ENCODE measurements around the gene TMEM161B. TPM values are rescaled to one million over a fixed set of nuclear protein-coding genes. Genes with fewer than 3 reads are reported as not detected.
A peak's percentile ranks its signal among the peaks of the same experiment; 100 is the strongest.

TMEM161B gene
- total and polyA plus RNA-seq, 2 of the 13 experiments (the other 11 are each of a cell fraction or from before 2014, with no cell fraction given): 15.0 to 22.1 TPM

DNA sequence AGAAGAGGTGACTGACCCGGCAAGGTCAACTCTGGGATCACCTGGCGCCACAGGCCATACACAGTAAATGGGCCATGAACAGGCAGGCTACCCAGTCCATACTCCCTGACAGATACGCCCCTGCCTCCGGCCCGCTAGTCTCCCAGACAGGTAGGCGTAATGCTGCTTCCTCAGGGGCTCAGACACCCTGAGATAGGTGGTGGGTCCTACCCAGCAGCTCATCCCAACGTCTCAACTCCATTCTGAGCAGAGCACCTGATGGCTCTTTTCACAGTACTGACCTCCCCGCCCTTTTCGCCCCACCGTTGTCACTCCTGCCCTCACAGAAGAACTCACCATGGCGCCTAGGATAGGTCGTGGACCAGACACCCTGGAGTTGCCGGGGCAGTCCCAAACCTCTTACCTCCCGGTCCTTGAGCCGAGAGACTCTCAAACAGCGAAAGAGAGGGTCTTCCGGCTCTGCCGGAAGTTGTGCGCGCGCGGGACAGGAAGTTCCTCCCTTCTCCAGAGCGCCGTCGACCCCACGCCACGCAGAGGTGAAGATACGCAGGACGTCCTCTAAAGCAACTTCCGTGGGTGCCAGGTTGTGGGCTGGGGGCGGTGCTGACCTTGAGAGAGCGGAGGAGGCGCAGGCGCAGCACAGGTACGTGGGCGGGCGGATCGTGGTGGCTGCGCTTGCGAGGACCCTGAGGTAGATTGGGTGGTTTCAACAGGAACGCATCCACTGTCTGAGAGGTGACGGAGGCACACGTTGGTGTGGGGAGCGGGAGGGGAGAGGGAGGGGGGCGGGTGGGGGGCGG, at the start of gene TMEM161B (continued):
- TF ChIP-seq PRDM4 (CRISPR knock-in tag; IDR thresholded peaks at IDR 0.05; ENCODE audit: borderline replicate concordance): no peak
- no peak for TF ChIP-seq KIAA2018 (CRISPR knock-in tag; IDR thresholded peaks at IDR 0.05; ENCODE audit: borderline replicate concordance)
- TF ChIP-seq ZFYVE20 (CRISPR knock-in tag; IDR thresholded peaks at IDR 0.05; ENCODE audit: borderline replicate concordance, low read depth): 0 out of 2 replicates have a peak, but pooled peaks have one; percentile 24
- no peak for TF ChIP-seq ZC3H4 (CRISPR knock-in tag; IDR thresholded peaks at IDR 0.05; ENCODE audit: borderline replicate concordance)
- TF ChIP-seq CREM (IDR thresholded peaks at IDR 0.05): peak; percentile 82
- no peak for TF ChIP-seq CREM (CRISPR knock-in tag; IDR thresholded peaks at IDR 0.05)
- no peak; the same call in 1 of the 2 replicates for TF ChIP-seq MAZ (IDR thresholded peaks at IDR 0.05; ENCODE audit: borderline replicate concordance, low read depth, low read length)
- TF ChIP-seq MAZ (CRISPR knock-in tag; IDR thresholded peaks at IDR 0.05; ENCODE audit: low read depth): peak; percentile 64
- TF ChIP-seq ZHX2 (IDR thresholded peaks at IDR 0.05; ENCODE audit: low read depth): peak; percentile 79; the same call in 1 of the 2 replicates
- no peak for TF ChIP-seq ZHX2 (CRISPR knock-in tag; IDR thresholded peaks at IDR 0.05; ENCODE audit: borderline replicate concordance)

Data from HepG2 (cell line).